A673 (cell line): ENCODE data around the gene MS4A2.

Experiments
- EZH2 ChIP-seq: fragments of 200-600 bp; sonication (generic); IDR thresholded peaks from 2 replicates; pipeline ENCODE4 v1.6.1; 2017; ENCODE audit warnings: borderline replicate concordance, low read depth, mild to moderate bottlenecking, mixed read lengths, antibody characterized with exemption, low read length; ENCODE audit not compliant: poor library complexity, severe bottlenecking
- TF ChIP-seq, protein P1 (sequence below): fragments of 300-800, 200-600 bp; sonication (generic); conservative IDR thresholded peaks from 2 replicates; pipeline ENCODE4 v1.5.1; 2017; ENCODE audit warnings: low read depth, mild to moderate bottlenecking, antibody characterized with exemption, low read length, moderate library complexity, mixed read lengths

DNA sequence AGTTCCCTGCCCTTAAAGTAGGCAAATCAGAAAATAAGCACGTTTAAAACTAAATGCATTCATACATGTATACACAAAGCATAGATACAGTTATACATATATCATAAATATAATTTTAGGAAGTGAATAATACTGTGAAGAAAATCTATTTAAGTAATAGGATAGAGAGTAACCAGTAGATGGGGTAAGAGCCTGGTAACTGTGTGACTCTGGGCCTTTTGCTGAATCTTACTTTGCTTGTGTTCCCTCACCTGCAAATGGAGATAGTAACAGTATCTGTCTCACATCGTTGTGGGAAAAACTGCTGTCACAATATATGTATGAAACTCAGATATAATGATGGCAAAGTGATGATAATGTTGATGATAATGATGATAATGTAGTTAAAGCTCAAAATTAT is 29.9 kb downstream of the MS4A2 start:
- TF ChIP-seq, protein P1, sequence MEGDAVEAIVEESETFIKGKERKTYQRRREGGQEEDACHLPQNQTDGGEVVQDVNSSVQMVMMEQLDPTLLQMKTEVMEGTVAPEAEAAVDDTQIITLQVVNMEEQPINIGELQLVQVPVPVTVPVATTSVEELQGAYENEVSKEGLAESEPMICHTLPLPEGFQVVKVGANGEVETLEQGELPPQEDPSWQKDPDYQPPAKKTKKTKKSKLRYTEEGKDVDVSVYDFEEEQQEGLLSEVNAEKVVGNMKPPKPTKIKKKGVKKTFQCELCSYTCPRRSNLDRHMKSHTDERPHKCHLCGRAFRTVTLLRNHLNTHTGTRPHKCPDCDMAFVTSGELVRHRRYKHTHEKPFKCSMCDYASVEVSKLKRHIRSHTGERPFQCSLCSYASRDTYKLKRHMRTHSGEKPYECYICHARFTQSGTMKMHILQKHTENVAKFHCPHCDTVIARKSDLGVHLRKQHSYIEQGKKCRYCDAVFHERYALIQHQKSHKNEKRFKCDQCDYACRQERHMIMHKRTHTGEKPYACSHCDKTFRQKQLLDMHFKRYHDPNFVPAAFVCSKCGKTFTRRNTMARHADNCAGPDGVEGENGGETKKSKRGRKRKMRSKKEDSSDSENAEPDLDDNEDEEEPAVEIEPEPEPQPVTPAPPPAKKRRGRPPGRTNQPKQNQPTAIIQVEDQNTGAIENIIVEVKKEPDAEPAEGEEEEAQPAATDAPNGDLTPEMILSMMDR: no peak
- no peak for TF ChIP-seq EZH2
